ENCODE data around the gene MUC7.

DNA sequence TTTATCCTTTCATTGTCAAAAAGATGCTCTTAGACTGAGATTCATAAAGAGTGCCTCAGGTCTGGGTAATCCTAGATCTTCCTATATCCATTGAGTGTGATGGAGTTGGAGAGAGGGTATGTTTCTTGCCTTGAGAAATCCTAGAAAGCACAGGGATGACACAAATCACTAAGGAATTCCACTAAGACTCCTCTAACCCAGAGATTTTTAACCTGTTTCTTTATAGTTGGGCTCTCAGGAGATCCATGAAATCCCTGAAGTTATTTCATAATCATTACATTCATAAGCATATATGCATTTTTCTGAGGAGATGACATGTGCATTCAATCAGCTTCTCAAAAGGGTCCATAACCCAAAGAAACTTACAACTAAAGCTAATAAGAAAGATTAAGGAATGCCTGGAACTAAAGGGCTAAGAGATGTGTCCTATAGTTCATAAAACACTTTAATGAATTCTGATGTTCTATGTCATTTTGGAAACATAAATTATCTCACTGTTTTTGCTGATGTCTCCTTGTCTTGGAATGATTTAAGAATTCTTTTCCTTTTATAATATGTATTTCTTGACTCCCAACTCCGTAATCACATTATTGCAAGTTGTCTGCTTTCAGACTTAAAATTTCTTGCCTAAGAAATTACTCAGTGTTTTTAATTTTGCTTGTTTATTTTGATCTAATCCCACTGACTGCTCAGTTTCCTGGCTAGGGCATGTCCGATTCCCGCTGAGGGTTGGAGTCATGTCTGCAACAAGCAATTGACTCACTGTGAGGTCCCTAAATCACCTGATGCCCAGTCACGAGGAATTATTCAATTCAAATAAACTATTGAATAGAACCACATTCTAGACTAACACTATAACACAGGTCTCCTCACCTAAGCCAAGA, 43.6 kb downstream of the MUC7 start:
- TF ChIP-seq, protein P1, sequence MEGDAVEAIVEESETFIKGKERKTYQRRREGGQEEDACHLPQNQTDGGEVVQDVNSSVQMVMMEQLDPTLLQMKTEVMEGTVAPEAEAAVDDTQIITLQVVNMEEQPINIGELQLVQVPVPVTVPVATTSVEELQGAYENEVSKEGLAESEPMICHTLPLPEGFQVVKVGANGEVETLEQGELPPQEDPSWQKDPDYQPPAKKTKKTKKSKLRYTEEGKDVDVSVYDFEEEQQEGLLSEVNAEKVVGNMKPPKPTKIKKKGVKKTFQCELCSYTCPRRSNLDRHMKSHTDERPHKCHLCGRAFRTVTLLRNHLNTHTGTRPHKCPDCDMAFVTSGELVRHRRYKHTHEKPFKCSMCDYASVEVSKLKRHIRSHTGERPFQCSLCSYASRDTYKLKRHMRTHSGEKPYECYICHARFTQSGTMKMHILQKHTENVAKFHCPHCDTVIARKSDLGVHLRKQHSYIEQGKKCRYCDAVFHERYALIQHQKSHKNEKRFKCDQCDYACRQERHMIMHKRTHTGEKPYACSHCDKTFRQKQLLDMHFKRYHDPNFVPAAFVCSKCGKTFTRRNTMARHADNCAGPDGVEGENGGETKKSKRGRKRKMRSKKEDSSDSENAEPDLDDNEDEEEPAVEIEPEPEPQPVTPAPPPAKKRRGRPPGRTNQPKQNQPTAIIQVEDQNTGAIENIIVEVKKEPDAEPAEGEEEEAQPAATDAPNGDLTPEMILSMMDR (optimal IDR thresholded peaks at IDR 0.05 in 1 of 3, IDR thresholded peaks at IDR 0.05 in 1 of 3, conservative IDR thresholded peaks at IDR 0.05 in 1 of 3; ENCODE audit: extremely low read depth in 1 of 3, insufficient read depth in 2 of 3, low read length in 3 of 3) = no peak
- TF ChIP-seq EZH2 (IDR thresholded peaks at IDR 0.05; ENCODE audit: low read length) = no peak

All from keratinocyte (primary cell).